ENCODE data around the gene HPGDS.
"Not testable (repeated sequence)": the region's sequence is repeated elsewhere in the genome, so short reads cannot be mapped to it uniquely, and the experiment has no call there.

HPGDS gene

GRCh38 chr4:94354474-94354896 lies 11.8 kb upstream of the HPGDS start:
- no peak for DNase-seq

- DNase-seq, result no peak
Measured at GRCh38 chr4:94352996-94353395, 10.4 kb upstream of the HPGDS start.

GRCh38 chr4:94352163-94352562 lies 9.5 kb upstream of the HPGDS start:
- DNase-seq, result no peak

DNA sequence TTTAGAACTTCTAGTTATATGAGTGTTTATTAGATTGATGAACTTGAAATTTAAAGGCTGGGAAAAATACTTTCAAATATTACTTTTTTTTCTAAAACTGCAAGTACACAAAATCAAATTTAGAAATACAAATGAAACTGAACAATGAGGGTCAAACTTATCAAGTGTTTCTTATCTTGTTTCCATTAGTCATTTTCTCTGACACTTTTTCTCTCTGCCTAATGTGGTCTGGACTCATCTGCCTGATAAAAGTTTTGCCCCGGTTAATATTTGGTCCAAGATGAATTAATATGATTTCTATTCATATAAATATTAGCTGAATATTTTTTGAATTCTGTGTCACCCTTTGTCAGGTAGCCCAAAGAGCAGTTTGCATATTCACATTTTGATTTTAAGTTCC lies 8.7 kb upstream of the HPGDS start:
- DNase-seq, result no peak

DNA sequence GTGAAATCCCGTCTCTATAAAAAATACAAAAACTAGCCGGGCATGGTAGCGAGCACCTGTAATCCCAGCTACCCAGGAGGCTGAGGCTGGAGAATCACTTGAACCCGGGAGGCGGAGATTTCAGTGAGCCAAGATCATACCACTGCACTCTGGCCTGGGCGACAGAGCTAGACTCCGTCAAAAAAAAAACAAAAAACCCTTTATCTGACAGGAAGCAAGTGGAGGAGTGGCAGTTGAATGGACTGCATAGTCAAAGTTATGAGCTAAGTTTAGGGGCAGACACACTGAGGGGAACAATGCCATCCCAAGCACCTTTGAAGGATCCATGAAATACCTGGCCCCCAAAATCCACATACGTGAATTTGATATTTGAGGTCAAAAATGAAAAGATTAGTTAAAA lies 7.5 kb upstream of the HPGDS start:
- DNase-seq, result no peak

- DNase-seq, result no peak
Measured at GRCh38 chr4:94349193-94349592, 6.6 kb upstream of the HPGDS start.

- DNase-seq, result no peak
Measured at GRCh38 chr4:94348666-94349065, 6.0 kb upstream of the HPGDS start.

- DNase-seq, result no peak
Measured at GRCh38 chr4:94346541-94346940, 3.9 kb upstream of the HPGDS start.

DNA sequence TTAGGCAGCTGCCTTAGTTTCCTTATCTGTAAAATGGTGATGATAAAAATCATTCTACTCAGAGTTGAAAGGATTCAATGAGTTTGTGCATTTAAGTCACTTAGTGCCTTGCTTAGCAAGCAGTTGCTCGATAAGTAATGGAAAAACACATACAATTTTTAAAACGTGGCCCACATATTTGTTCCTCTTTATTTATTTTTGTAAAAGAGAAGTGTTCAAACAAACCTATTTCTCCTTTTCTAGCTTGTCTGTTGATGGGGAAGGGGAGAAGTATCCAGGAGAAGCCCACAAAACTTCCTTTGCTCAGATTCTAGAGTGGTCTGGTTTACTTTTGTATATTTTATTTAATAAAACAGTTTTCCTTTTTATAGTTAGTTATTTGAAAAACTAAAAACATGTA lies 3.3 kb upstream of the HPGDS start:
- DNase-seq, result no peak

- DNase-seq, result no peak
Measured at GRCh38 chr4:94345266-94345665, 2.6 kb upstream of the HPGDS start.

DNA sequence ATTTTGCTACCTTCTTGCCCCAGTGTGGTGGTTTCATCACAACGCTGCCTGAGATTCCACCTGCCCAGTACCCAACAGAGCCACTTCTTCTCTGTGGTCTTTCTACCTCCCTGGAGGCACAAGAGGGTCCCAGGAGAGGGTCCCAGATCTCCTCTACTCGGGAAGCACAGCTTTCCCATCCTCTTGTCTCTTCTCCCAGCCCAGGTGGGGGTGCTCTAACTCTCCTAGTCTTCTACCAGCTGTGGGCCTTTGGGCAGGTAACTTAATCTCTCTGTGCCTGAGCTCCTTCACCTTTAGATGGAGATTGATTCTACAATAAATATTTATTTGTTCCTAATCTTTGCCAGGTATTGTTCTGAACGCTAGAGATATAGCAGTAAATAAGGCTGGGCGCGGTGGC lies 1.8 kb upstream of the HPGDS start:
- no peak for DNase-seq

- no peak for DNase-seq
Measured at GRCh38 chr4:94341481-94342370, 910 bp downstream of the HPGDS start.

DNA sequence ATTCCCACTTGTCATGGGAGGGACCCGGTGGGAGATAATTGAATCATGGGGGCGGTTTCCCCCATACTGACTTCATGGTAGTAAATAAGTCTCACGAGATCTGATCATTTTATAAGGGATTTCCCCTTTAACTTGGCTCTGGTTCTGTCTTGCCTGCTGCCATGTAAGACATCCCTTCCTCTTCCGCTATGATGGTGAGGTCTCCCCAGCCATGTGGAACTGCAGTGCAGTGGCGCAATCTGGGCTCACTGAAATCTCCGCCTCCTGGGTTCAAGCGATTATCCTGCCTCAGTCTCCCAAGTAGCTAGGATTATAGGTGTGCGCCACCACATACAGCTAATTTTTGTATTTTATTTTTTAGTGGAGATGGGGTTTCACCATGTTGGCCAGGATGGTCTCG lies 2.9 kb downstream of the HPGDS start:
- DNase-seq, result no peak

- no peak for DNase-seq
Measured at GRCh38 chr4:94338681-94339351, 3.8 kb downstream of the HPGDS start.

GRCh38 chr4:94336791-94337190 lies 5.8 kb downstream of the HPGDS start:
- not testable (repeated sequence) for DNase-seq

- DNase-seq, result no peak
Measured at GRCh38 chr4:94336303-94336702, 6.3 kb downstream of the HPGDS start.

DNA sequence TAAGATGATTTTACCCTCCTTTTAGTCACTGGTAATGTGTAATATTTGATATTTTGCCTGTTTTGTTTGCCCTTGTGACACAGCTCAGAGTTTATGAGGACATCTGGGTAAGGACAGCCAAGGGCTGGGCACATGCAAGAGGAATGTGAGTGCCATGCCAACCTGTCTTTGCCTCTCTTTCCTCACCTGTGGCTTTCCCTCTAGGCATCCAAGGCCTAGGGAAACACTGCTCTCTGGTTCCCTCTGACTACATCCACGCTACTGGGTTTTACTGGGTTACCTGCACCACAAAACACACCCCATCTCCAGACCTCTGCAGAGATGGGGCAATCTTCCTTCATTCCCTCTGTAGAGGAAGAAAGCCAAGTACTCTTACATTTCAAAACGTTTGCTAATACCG lies 7.7 kb downstream of the HPGDS start:
- no peak for DNase-seq

- DNase-seq, result no peak
Measured at GRCh38 chr4:94334476-94334875, 8.2 kb downstream of the HPGDS start.

DNA sequence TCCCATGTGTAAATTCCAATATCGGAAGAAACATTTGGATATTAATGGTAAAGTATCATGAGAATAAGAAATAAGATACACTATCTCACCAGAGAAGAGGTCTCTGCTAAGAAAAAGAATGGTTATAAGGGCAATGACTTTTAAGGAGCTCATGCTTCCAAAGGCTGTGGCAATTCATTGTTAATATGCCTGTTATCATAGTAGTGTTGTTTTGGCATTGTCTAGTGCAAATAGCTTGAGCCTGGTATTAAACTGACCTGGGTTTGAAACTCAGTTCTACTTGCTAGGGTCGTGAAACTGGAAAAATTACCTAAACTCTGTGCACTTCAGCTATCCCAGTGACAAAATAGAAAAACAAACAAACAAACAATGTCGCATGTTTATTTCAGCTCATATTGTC lies 8.8 kb downstream of the HPGDS start:
- DNase-seq, result no peak

DNA sequence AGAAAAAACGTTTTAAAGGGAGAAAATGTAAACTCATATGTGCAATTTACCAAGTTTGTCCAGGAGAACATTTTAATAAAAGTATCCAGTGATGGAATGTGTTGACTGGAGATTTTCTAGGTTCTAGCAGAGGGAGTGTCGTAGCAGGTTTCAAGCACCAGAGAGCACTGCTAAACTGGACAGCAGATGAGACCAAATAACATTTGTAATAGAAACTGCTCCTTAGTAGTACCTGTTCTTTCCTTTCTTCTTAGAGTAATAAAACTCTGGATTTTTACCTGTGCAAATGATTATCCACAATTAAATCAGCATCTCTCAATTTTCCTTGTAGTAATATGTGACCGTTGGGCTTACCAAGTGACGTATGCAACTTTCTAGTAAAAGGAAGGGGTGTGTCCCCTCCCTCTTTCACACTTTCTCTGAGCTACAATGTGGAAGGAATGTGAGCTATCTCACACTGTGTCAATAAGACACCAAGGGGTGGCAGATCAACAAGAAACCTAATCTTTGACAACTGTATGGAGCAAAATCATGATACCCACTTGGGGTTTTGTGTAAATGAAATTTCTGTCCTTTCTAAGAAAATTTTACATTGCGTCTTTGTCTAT lies 9.5 kb downstream of the HPGDS start:
- DNase-seq, result no peak

GRCh38 chr4:94329933-94330332 lies 12.7 kb downstream of the HPGDS start:
- DNase-seq, result no peak

DNA sequence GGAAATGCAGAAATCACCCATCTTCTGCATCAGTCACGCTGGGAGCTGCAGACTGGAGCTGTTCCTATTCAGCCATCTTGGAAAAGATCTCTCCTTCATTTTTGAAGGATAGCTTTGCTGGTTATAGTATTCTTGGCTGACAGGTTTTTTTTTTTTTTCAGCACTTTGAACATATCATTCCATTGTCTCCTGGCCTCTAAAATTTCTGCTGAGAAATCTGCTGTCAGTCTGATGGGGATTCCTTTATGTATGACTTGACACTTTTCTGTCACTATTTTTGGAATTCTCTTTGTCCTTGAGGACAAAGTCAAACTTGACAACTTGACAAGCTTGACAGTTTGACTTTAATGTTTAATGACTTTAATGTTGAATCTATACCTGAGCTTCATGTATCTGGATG lies 16.8 kb downstream of the HPGDS start:
- no peak for DNase-seq

DNA sequence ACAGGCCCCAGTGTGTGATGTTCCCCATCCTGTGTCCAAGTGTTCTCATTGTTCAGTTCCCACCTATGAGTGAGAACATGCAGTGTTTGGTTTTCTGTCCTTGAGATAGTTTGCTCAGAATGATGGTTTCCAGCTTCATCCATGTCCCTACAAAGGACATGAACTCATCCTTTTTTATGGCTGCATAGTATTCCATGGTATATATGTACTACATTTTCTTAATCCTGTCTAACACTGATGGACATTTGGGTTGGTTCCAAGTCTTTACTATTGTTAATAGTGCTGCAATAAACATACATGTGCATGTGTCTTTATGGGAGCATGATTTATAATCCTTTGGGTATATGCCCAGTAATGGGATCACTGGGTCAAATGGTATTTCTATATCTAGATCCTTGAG lies 22.7 kb downstream of the HPGDS start:
- DNase-seq, result not testable (repeated sequence)

GRCh38 chr4:94307231-94307871 lies 35.3 kb downstream of the HPGDS start:
- peak; percentile 21 for DNase-seq
